ENCODE measurements around the gene DRC1.

DNA sequence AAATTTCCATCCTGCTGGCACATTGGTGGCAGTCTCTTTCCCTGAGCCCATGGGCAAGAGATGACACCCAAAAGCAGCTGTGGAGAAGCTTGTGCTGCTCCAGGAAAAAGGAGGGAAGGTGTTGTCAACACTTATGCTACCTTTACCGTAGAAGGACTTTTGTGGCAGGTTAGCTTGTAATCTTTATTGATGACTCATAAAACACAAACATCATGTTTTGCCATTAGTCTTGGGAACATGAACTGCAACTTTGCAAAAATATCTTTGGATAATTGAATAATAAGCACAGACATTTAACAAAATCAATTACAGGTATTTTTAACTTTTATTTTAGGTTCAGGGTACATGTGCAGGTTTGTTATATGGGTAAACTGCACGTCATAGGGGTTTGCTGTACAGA, 33.4 kb downstream of the DRC1 start:
- no peak for TF ChIP-seq POLR2AphosphoS5 (IDR thresholded peaks at IDR 0.05)
- TF ChIP-seq, protein P1, sequence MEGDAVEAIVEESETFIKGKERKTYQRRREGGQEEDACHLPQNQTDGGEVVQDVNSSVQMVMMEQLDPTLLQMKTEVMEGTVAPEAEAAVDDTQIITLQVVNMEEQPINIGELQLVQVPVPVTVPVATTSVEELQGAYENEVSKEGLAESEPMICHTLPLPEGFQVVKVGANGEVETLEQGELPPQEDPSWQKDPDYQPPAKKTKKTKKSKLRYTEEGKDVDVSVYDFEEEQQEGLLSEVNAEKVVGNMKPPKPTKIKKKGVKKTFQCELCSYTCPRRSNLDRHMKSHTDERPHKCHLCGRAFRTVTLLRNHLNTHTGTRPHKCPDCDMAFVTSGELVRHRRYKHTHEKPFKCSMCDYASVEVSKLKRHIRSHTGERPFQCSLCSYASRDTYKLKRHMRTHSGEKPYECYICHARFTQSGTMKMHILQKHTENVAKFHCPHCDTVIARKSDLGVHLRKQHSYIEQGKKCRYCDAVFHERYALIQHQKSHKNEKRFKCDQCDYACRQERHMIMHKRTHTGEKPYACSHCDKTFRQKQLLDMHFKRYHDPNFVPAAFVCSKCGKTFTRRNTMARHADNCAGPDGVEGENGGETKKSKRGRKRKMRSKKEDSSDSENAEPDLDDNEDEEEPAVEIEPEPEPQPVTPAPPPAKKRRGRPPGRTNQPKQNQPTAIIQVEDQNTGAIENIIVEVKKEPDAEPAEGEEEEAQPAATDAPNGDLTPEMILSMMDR (IDR thresholded peaks at IDR 0.05; ENCODE audit: poor library complexity, severe bottlenecking) = no peak
- no peak for TF ChIP-seq MXI1 (conservative IDR thresholded peaks at IDR 0.05; ENCODE audit: poor library complexity, severe bottlenecking)

Data from neural cell (in vitro differentiated cells).